ENCODE data around the gene SLC27A1.

Gene SLC27A1

GRCh38 chr19:17534767-17535166 lies 64.4 kb downstream of the SLC27A1 start (continued):
- TF ChIP-seq, protein P1, sequence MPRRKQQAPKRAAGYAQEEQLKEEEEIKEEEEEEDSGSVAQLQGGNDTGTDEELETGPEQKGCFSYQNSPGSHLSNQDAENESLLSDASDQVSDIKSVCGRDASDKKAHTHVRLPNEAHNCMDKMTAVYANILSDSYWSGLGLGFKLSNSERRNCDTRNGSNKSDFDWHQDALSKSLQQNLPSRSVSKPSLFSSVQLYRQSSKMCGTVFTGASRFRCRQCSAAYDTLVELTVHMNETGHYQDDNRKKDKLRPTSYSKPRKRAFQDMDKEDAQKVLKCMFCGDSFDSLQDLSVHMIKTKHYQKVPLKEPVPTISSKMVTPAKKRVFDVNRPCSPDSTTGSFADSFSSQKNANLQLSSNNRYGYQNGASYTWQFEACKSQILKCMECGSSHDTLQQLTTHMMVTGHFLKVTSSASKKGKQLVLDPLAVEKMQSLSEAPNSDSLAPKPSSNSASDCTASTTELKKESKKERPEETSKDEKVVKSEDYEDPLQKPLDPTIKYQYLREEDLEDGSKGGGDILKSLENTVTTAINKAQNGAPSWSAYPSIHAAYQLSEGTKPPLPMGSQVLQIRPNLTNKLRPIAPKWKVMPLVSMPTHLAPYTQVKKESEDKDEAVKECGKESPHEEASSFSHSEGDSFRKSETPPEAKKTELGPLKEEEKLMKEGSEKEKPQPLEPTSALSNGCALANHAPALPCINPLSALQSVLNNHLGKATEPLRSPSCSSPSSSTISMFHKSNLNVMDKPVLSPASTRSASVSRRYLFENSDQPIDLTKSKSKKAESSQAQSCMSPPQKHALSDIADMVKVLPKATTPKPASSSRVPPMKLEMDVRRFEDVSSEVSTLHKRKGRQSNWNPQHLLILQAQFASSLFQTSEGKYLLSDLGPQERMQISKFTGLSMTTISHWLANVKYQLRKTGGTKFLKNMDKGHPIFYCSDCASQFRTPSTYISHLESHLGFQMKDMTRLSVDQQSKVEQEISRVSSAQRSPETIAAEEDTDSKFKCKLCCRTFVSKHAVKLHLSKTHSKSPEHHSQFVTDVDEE (CRISPR knock-in tag; IDR thresholded peaks at IDR 0.05): no peak
- TF ChIP-seq ARNTL (CRISPR knock-in tag; IDR thresholded peaks at IDR 0.05; ENCODE audit: borderline replicate concordance, low read depth) (no peak), GLIS3 (CRISPR knock-in tag; IDR thresholded peaks at IDR 0.05) (no peak), TOX (CRISPR knock-in tag; IDR thresholded peaks at IDR 0.05; ENCODE audit: borderline replicate concordance) (no peak), BACH2 (CRISPR knock-in tag; IDR thresholded peaks at IDR 0.05; ENCODE audit: borderline replicate concordance) (no peak)
- TF ChIP-seq, protein P2, sequence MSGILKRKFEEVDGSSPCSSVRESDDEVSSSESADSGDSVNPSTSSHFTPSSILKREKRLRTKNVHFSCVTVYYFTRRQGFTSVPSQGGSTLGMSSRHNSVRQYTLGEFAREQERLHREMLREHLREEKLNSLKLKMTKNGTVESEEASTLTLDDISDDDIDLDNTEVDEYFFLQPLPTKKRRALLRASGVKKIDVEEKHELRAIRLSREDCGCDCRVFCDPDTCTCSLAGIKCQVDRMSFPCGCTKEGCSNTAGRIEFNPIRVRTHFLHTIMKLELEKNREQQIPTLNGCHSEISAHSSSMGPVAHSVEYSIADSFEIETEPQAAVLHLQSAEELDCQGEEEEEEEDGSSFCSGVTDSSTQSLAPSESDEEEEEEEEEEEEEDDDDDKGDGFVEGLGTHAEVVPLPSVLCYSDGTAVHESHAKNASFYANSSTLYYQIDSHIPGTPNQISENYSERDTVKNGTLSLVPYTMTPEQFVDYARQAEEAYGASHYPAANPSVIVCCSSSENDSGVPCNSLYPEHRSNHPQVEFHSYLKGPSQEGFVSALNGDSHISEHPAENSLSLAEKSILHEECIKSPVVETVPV (CRISPR knock-in tag; IDR thresholded peaks at IDR 0.05): no peak

DNA sequence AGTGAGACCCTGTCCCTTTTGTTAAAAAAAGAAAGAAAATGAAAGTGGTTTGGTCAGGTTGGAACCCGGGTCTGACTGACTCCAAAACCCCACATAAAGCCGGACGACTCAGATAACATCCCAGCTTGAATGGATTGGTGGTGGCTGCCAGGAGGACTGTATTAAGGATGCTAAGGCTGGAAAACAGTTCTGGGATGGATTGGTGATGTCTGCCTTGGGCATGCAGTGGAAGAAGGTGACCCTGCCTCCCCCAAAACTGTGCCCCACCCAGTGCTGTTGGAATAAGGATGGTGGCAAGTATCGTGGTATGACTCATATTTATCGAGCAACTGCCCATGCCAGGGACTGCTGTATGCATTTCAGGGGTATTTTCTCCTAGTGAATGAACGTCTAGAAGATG lies 66.6 kb downstream of the SLC27A1 start:
- ATAC-seq: no peak
- TF ChIP-seq ISL1 (CRISPR knock-in tag; IDR thresholded peaks at IDR 0.05) (no peak), BACH2 (CRISPR knock-in tag; IDR thresholded peaks at IDR 0.05; ENCODE audit: borderline replicate concordance) (no peak), POU6F1 (CRISPR knock-in tag; IDR thresholded peaks at IDR 0.05; ENCODE audit: borderline replicate concordance, low read depth) (no peak), TOX (CRISPR knock-in tag; IDR thresholded peaks at IDR 0.05; ENCODE audit: borderline replicate concordance) (no peak), ZNF70 (CRISPR knock-in tag; IDR thresholded peaks at IDR 0.05) (no peak), PATZ1 (CRISPR knock-in tag; IDR thresholded peaks at IDR 0.05; ENCODE audit: borderline replicate concordance) (no peak), ZNF8 (CRISPR knock-in tag; IDR thresholded peaks at IDR 0.05) (no peak), SNAI2 (CRISPR knock-in tag; IDR thresholded peaks at IDR 0.05) (no peak)
- TF ChIP-seq, protein P3, sequence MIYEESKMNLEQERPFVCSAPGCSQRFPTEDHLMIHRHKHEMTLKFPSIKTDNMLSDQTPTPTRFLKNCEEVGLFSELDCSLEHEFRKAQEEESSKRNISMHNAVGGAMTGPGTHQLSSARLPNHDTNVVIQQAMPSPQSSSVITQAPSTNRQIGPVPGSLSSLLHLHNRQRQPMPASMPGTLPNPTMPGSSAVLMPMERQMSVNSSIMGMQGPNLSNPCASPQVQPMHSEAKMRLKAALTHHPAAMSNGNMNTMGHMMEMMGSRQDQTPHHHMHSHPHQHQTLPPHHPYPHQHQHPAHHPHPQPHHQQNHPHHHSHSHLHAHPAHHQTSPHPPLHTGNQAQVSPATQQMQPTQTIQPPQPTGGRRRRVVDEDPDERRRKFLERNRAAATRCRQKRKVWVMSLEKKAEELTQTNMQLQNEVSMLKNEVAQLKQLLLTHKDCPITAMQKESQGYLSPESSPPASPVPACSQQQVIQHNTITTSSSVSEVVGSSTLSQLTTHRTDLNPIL (CRISPR knock-in tag; IDR thresholded peaks at IDR 0.05; ENCODE audit: low read depth): no peak
- TF ChIP-seq, protein P2 (CRISPR knock-in tag; IDR thresholded peaks at IDR 0.05): no peak

DNA sequence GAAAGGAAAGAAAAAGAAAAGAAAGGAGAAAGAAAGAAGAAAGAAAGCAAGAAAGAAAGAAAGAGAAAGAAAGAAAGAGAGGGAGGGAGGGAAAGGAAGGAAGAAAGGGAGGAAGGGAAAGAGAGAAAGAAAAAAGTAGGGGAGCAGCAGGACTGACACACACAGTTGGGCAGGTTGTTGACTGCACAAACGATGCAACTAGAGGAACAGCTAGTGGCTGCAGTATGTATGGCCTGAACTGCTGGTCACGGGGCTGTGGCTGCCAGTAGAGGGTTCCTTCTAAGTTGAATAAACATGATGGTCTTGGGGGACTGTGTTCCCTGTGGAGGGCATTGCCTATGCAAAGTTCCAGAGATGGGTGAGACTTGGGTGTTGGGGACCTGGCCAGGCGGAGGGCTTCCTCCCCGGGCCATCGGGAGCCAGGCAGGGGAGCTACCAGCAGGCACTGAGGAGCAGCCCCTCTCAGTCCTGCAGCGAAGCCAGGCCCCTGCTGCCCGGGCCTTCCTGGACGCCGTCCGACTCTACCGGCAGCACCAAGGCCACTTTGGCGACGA lies 68.4 kb downstream of the SLC27A1 start:
- no peak for TF ChIP-seq GLIS3 (CRISPR knock-in tag; IDR thresholded peaks at IDR 0.05)
- TF ChIP-seq TCF4 (CRISPR knock-in tag; IDR thresholded peaks at IDR 0.05; ENCODE audit: borderline replicate concordance): no peak
- no peak for TF ChIP-seq POU6F1 (CRISPR knock-in tag; IDR thresholded peaks at IDR 0.05; ENCODE audit: borderline replicate concordance, low read depth)
- no peak for TF ChIP-seq BACH2 (CRISPR knock-in tag; IDR thresholded peaks at IDR 0.05; ENCODE audit: borderline replicate concordance)
- ATAC-seq: peak; percentile 28
